ENCODE results near the gene THAP3.
"Not testable (repeated sequence)": the region's sequence is repeated elsewhere in the genome, so short reads cannot be mapped to it uniquely, and the experiment has no call there.

GRCh38 chr1:6599991-6600390, 24.7 kb upstream of the THAP3 start:
- not testable (repeated sequence) for TF ChIP-seq EZH2 (IDR thresholded peaks at IDR 0.05; ENCODE audit: low read length, unreplicated experiment); CTCF (conservative IDR thresholded peaks at IDR 0.05; ENCODE audit: low read depth, low read length)
